Measurements from ENCODE around the gene ACSM3.

Gene ACSM3

GRCh38 chr16:20844588-20844987 lies 80.8 kb downstream of the ACSM3 start:
- no peak for DNase-seq (ENCODE audit: low read depth)
- TF ChIP-seq CTCF (IDR thresholded peaks at IDR 0.05; ENCODE audit: control insufficient read depth, insufficient read depth, low read depth, low read length, missing control alignments) = no peak
- no peak overlapping the region for H3K4me3 ChIP-seq (ENCODE audit: control insufficient read depth, low read depth, low read length)

GRCh38 chr16:20846030-20846429 lies 82.2 kb downstream of the ACSM3 start:
- no peak for DNase-seq (ENCODE audit: low read depth)
- no peak for TF ChIP-seq CTCF (IDR thresholded peaks at IDR 0.05; ENCODE audit: control insufficient read depth, insufficient read depth, low read depth, low read length, missing control alignments)
- H3K4me3 ChIP-seq (ENCODE audit: control insufficient read depth, low read depth, low read length) = no peak overlapping the region

- H3K4me3 ChIP-seq (ENCODE audit: control insufficient read depth, low read depth, low read length) = no peak overlapping the region
- no peak for TF ChIP-seq CTCF (IDR thresholded peaks at IDR 0.05; ENCODE audit: control insufficient read depth, insufficient read depth, low read depth, low read length, missing control alignments)
- no peak for DNase-seq (ENCODE audit: low read depth)
Observed at GRCh38 chr16:20846551-20846950, 82.7 kb downstream of the ACSM3 start.
